GM15510 (cell line): Measurements from ENCODE around the gene MOGAT2.

Experiments used
- POLR2A ChIP-seq: IDR thresholded peaks from 3 replicates; pipeline ENCODE4 v1.6.1; 2011; ENCODE audit warnings: borderline replicate concordance; ENCODE audit not compliant: insufficient read length; ENCODE audit errors: extremely low read depth

MOGAT2 gene

DNA sequence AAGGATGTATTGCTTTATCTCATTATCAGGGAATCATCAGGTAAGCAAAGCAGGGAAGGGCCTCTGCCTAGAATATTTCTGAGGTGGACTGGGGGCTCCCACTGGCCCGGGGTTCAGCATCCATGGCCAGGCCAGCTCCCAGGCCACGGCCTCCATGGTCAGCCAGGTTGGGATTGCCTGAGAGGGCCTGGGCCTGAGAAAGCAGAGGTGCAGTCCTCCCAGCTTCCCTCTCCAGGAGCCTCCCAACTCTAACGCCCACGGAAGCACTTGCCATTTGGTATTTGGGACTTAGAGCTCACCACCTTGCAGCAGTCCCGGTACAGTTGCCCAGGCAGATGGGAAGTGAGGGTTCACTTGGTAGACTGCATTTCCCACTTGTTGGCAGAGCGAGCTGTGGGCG is 63.7 kb downstream of the MOGAT2 start:
- TF ChIP-seq POLR2A: no peak

DNA sequence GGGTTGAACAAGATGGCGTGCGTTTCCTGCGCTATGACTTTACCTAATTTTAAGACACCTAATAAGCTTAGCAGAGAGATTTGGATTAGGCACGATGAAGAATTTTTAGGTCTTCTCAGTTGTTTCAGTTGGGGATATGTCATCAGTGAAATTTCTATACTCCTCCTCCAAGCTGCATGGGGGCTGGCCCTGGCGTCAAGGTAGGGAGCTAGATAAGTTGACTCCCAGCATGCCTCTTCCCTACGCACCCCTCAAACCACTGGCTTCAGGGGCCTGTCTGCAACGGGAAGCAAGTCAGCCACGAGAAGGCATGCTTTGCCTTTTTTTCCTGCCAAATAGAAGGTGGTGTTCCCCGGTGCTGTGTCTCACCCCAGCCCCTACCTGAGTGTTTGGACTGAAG is 64.2 kb downstream of the MOGAT2 start:
- no peak for TF ChIP-seq POLR2A
